HG02763 (cell line): Measurements from ENCODE around the gene SCN3A.

ENCODE experiments used
- ATAC-seq: cut with Tn5 transposase; IDR thresholded peaks from one replicate; pipeline ENCODE4 v1.9.1; 2021; ENCODE audit warnings: mild to moderate bottlenecking, moderate library complexity; ENCODE audit not compliant: unreplicated experiment

The SCN3A gene

DNA sequence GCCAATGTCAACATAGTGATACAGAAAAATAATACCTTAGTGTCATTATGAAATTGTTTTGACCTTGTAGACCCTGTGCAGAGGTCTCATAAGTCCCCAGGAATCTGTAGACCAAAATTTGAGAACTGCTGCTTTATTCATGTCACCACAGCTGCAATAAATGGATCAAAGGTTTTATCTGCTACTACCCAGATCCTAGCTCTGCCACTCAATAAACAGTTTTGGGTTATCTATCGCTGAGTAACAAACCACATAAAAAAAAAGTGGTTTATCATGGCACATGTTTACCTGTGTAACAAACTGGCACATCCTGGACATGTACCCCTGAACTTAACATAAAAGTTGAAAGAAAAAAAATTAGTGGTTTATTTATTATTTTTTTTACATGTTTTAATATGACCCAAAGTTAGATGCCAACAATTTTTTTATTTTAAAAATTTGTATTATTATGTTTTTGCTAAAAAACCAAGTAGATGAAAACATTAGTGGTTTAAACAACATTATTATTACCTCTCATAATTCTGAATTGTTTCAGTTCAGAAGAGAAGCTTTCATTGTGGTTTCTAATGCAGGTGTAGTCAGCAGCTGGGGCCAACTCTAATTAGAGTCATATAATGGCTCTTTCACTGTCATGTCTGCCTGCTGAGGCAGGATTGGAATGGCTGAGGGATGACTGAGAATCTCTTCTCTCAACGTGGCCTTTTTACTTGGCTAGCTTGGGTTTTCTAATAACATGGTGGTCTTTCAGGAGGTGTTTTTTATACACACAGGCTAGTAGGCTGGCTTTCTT lies 145.2 kb downstream of the SCN3A start:
- ATAC-seq = no peak

- ATAC-seq = no peak
These were observed 145.9 kb downstream of the SCN3A start for GRCh38 chr2:165057931-165058330.

- ATAC-seq = no peak
These were observed 146.5 kb downstream of the SCN3A start for GRCh38 chr2:165057308-165057707.

DNA sequence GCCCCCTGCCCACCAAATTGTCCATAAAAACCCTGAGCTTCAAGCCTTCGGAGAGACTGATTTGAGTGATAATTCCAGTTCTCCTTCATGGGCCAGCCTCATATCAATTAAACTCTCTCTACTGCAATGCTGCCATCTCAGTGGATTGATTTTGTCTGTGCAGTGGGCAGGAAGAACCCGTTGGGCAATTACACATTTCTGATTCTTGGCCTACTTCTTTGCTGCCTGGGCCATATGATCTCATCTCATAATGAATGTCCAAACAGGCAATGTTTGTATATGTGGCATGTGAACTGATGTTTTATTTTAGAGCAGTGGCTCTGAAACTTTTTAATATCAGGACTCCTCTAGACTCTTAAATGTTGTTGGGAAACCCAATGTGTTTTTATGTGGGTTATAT lies 147.3 kb downstream of the SCN3A start:
- no peak for ATAC-seq

GRCh38 chr2:165055082-165055851 lies 148.6 kb downstream of the SCN3A start:
- no peak for ATAC-seq

DNA sequence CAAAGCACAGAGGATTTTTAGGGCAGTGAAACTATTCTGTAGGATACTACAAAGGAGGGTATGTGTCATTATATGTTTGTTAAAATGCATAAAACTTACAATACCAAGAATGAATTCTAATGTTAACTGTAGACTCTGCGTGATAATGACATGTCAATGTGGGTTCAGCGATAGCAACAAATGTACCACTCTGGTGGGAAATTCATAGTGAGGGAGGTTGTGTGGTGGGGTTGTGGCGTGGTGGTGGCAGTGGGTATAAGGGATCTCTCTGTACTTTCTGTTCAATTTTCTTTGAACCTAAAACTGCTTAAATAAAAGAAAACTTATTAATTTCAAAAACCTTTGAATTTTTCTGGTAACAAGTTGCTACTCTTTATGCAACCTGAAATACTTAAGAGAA lies 149.2 kb downstream of the SCN3A start:
- no peak for ATAC-seq

- ATAC-seq = no peak
These were observed 159.1 kb downstream of the SCN3A start for GRCh38 chr2:165044505-165045303.
